Activated CD4-positive, alpha-beta T cell treated with anti-CD3 and anti-CD28 coated beads for 1 hour (primary cell): ENCODE data around the gene GBP2.

Experiments
- DNase-seq: peaks from one replicate; pipeline ENCODE4 v3.0.0-alpha.2; 2020

Gene GBP2

DNA sequence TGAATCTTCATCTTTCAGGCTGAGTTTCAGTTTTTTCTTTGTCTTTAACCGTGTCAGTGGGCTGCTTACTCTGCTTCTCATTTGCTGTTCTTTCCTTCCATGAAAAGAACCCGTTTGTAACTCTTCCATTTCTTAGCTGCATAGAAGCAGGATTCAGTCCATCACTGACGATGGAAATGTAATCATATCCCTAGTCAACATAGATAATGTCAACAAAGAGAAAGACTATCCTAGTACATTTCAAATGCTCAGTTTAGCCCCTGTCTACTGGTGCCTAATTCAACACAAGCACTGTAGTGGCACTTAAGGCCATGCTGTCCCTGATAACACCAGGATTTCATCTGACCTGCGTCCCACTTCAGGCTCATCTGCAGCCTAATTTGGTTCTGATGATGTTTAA lies 61.3 kb downstream of the GBP2 start:
- no peak for DNase-seq

GRCh38 chr1:89063094-89063493 lies 62.8 kb downstream of the GBP2 start:
- DNase-seq: no peak

DNA sequence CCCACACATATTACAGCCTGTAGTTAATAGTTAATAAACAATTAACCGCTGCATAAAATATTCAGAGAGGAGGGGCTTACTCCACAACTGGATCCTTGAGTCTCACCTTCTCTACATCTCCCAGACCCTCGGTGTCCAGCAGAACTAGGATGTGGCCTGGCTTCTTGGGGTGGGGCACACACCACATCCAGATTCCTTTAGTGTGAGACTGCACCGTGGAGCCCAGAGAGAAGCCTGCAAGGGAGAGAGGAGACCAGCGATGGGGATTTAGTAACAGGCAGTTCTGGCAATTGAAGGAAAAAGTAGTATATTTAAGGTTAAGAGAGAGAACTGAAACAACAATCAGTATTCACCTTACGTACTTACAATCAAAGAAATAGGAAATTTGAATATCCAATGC lies 65.8 kb downstream of the GBP2 start:
- DNase-seq: no peak
